HepG2 (cell line): Measurements from ENCODE around the gene RASGRF1. TPM values are rescaled to one million over a fixed set of nuclear protein-coding genes. Genes with fewer than 3 reads are reported as not detected.

Experiments used
- ATAC-seq: fragments of 200-7000 bp; cut with Tn5 transposase; 3 replicates; pipeline ENCODE4 v1.9.1; 2020; ENCODE audit warnings: mild to moderate bottlenecking, moderate library complexity
- BruUV-seq: library from RNA; stranded (reverse); fragments of 400-500 nt; replicated peaks from 2 replicates; lab custom pipeline; 2021; lab: Mats Ljungman, UMichigan
- CTCF ChIA-PET: fragments of 300-600 bp; formaldehyde crosslinking; extraction: SDS; loops from one replicate; lab custom pipeline; 2021; ENCODE audit warnings: low total read pairs, inconsistent platforms, low intra/inter-chr PET ratio; lab: Yijun Ruan, JAX
- POLR2A ChIA-PET: fragments of 350-600 bp; sonication (Branson Sonifier 250); formaldehyde crosslinking; loops from one replicate; lab custom pipeline; 2020; ENCODE audit warnings: antibody characterized with exemption, inconsistent platforms; lab: Yijun Ruan, JAX
- DNase-seq: peaks from one replicate; pipeline ENCODE4 v3.0.0-alpha.2; 2015; ENCODE audit warnings: low spot score
- FAIRE-seq: peaks from 3 replicates; lab custom pipeline; 2011; peaks lifted over from hg19 to GRCh38; lab: Jason Lieb, UNC
- H2AFZ ChIP-seq: one replicate; pipeline ENCODE4 v1.6.1; 2011; ENCODE audit warnings: low read length, inconsistent platforms
- H3K27ac ChIP-seq: fragments of 300-600 bp; 3 replicates; pipeline ENCODE4 v1.8.0; 2011; ENCODE audit warnings: mixed run types, mild to moderate bottlenecking, mixed read lengths, low read length, inconsistent platforms; ENCODE audit not compliant: insufficient read depth; ENCODE audit errors: extremely low read length
- H3K27me3 ChIP-seq, 2 experiments: fragments of 200-600 bp in 1 of 2; 2 replicates in 1 of 2; 3 replicates in 1 of 2; pipeline versions ENCODE4 v1.6.0 to v1.8.0; 2011; ENCODE audit warnings: low read length in 2 of 2, mild to moderate bottlenecking in 2 of 2, moderate library complexity in 2 of 2, inconsistent platforms in 1 of 2; ENCODE audit not compliant: insufficient read depth in 2 of 2, control insufficient read depth in 1 of 2
- H3K36me3 ChIP-seq, 2 experiments: fragments of 200-600 bp in 1 of 2; replicated peaks in 1 of 2; 2 replicates in 1 of 2; 3 replicates in 1 of 2; pipeline versions ENCODE4 v1.5.1 to v1.8.0; 2011; ENCODE audit warnings: low read length in 2 of 2, inconsistent platforms in 1 of 2; ENCODE audit not compliant: insufficient read depth in 2 of 2, control insufficient read depth in 1 of 2
- H3K4me1 ChIP-seq: 2 replicates; pipeline ENCODE4 v1.5.1; 2012; ENCODE audit warnings: low read length, inconsistent platforms; ENCODE audit not compliant: insufficient read depth
- H3K4me2 ChIP-seq: 2 replicates; pipeline ENCODE4 v1.6.0; 2011; ENCODE audit warnings: low read depth, low read length, inconsistent platforms
- H3K4me3 ChIP-seq, 3 experiments: fragments of 200-600 bp in 1 of 3; sonication (generic), shearing (Covaris generic) in 1 of 3; replicated peaks in 1 of 3; 2 replicates each; pipeline ENCODE4 v1.5.1; 2011 to 2016; ENCODE audit warnings: low read length in 3 of 3, inconsistent platforms in 2 of 3, low read depth in 2 of 3, mild to moderate bottlenecking in 2 of 3, control low read depth in 1 of 3, mixed read lengths in 1 of 3; ENCODE audit not compliant: insufficient read depth in 1 of 3
- H3K79me2 ChIP-seq: one replicate; pipeline ENCODE4 v1.6.1; 2011; ENCODE audit warnings: low read length, inconsistent platforms; ENCODE audit not compliant: insufficient read depth
- H3K9ac ChIP-seq: 2 replicates; pipeline ENCODE4 v1.6.0; 2011; ENCODE audit warnings: mild to moderate bottlenecking, low read depth, low read length, inconsistent platforms; ENCODE audit not compliant: insufficient read depth
- H3K9me3 ChIP-seq: 2 replicates; pipeline ENCODE4 v1.5.1; 2012; ENCODE audit warnings: mild to moderate bottlenecking, low read length
- H4K20me1 ChIP-seq: 2 replicates; pipeline ENCODE4 v1.6.0; 2011; ENCODE audit warnings: inconsistent platforms, mild to moderate bottlenecking, low read length, moderate library complexity; ENCODE audit not compliant: insufficient read depth
- HOXA3 ChIP-seq: sonication (generic); formaldehyde crosslinking; IDR thresholded peaks from 2 replicates; pipeline ENCODE4 v1.5.0; 2020; ENCODE audit warnings: missing genetic modification reagents
- MAZ ChIP-seq, 2 experiments: sonication (generic) in 1 of 2; formaldehyde crosslinking in 1 of 2; IDR thresholded peaks; 2 replicates each; pipeline versions ENCODE4 v1.5.0 to v1.6.1; 2012 to 2020; ENCODE audit warnings: low read depth in 2 of 2, mild to moderate bottlenecking in 2 of 2, borderline replicate concordance in 1 of 2, improper control_type of control experiment in 1 of 2, low read length in 1 of 2, missing genetic modification reagents in 1 of 2, moderate library complexity in 1 of 2
- PHB2 ChIP-seq: fragments of 450-650 bp; IDR thresholded peaks from 2 replicates; pipeline ENCODE4 v1.6.1; 2018; ENCODE audit not compliant: partially characterized antibody
- PHF21A ChIP-seq: sonication (generic); formaldehyde crosslinking; IDR thresholded peaks from 2 replicates; pipeline ENCODE4 v1.5.0; 2020; ENCODE audit warnings: mild to moderate bottlenecking, missing genetic modification reagents
- POLR2A ChIP-seq, 2 experiments: IDR thresholded peaks; 2 replicates each; pipeline ENCODE4 v1.6.1; 2011; ENCODE audit warnings: low read depth in 2 of 2, low read length in 2 of 2, mild to moderate bottlenecking in 1 of 2, moderate library complexity in 1 of 2; ENCODE audit not compliant: insufficient read depth in 1 of 2
- SMYD3 ChIP-seq: sonication (generic); formaldehyde crosslinking; IDR thresholded peaks from 2 replicates; pipeline ENCODE4 v1.8.1; 2023; ENCODE audit warnings: mild to moderate bottlenecking, missing genetic modification reagents
- SOX5 ChIP-seq: IDR thresholded peaks from 2 replicates; pipeline ENCODE4 v1.6.1; 2016; ENCODE audit warnings: borderline replicate concordance
- SP5 ChIP-seq: IDR thresholded peaks from 2 replicates; pipeline ENCODE4 v1.6.1; 2016; ENCODE audit warnings: low read depth, borderline replicate concordance
- TAF1 ChIP-seq: sonication (generic); formaldehyde crosslinking; IDR thresholded peaks from 2 replicates; pipeline ENCODE4 v1.4.0; 2020; ENCODE audit warnings: missing genetic modification reagents
- YY1 ChIP-seq: IDR thresholded peaks from 2 replicates; pipeline ENCODE4 v1.6.1; 2011; ENCODE audit warnings: low read length, low read depth, moderate library complexity, mild to moderate bottlenecking; ENCODE audit not compliant: insufficient read depth, insufficient replicate concordance
- ZBTB4 ChIP-seq: sonication (generic); formaldehyde crosslinking; IDR thresholded peaks from 2 replicates; pipeline ENCODE4 v1.4.0; 2020; ENCODE audit warnings: missing genetic modification reagents, mild to moderate bottlenecking, borderline replicate concordance
- ZFX ChIP-seq: sonication (generic); formaldehyde crosslinking; IDR thresholded peaks from 2 replicates; pipeline ENCODE4 v1.4.0; 2020; ENCODE audit warnings: mild to moderate bottlenecking, low read depth, missing genetic modification reagents, moderate library complexity
- ZKSCAN8 ChIP-seq: IDR thresholded peaks from 2 replicates; pipeline ENCODE4 v1.6.1; 2016; ENCODE audit warnings: borderline replicate concordance, missing genetic modification reagents, missing compliant biosample characterization
- ZMAT3 ChIP-seq: sonication (generic); formaldehyde crosslinking; conservative IDR thresholded peaks from 2 replicates; pipeline ENCODE4 v1.7.0; 2021; ENCODE audit warnings: missing genetic modification reagents
- ZNF484 ChIP-seq: sonication (generic); formaldehyde crosslinking; IDR thresholded peaks from 2 replicates; pipeline ENCODE4 v1.5.1; 2020; ENCODE audit warnings: mild to moderate bottlenecking, low read depth, missing genetic modification reagents, borderline replicate concordance
- ZNF790 ChIP-seq: sonication (generic); formaldehyde crosslinking; IDR thresholded peaks from 2 replicates; pipeline ENCODE4 v1.8.0; 2022; ENCODE audit warnings: missing genetic modification reagents, mild to moderate bottlenecking, borderline replicate concordance
- WGBS: methylation state at CpG from one replicate; pipeline ENCODE4 v1.1.6; 2017; ENCODE audit warnings: low lambda C conversion rate; 5-methylcytosine and 5-hydroxymethylcytosine counted together
- in situ Hi-C: cut with HindIII; loops from 2 replicates; pipeline ENCODE4 v1.10.0; 2017; ENCODE audit warnings: low pct_unique_long_range_greater_than_20kb; ENCODE audit not compliant: extremely low pct_ligation_motif_present
- intact Hi-C: fragments of 100-400 bp; cut with micrococcal nuclease; formaldehyde crosslinking; loops from one replicate; pipeline ENCODE4 v1.10.0; 2022; ENCODE audit not compliant: unreplicated experiment
- polyA plus RNA-seq, 8 experiments: library from polyadenylated mRNA; depleted of rRNA in 3 of 8; stranded (reverse) in 7 of 8; unstranded in 1 of 8; fragments of >200 nt; fragmentation: Illumina TruSeq in 4 of 8; extraction: Trizol in 4 of 8; gene quantifications; 2 replicates each; pipeline versions ENCODE4 v1.2.1 to v1.2.3, GENCODE V29; 2011 to 2016; ENCODE audit warnings: low read depth in 4 of 8, missing spikeins in 1 of 8, mixed read lengths in 1 of 8; ENCODE audit not compliant: insufficient read depth in 1 of 8
- total RNA-seq, 5 experiments: library from RNA; depleted of rRNA; stranded (reverse); fragments of >200 nt; fragmentation: Illumina TruSeq; extraction: Trizol; gene quantifications; 2 replicates each; pipeline ENCODE4 v1.2.3, GENCODE V29; 2016; ENCODE audit warnings: low read depth in 1 of 5
- TF ChIP-seq, protein P1 (sequence below): sonication (generic); formaldehyde crosslinking; IDR thresholded peaks from 2 replicates; pipeline ENCODE4 v1.8.1; 2023; ENCODE audit warnings: mild to moderate bottlenecking, missing genetic modification reagents

The RASGRF1 gene
- total and polyA plus RNA-seq, 2 of the 13 experiments (the other 11 are each of a cell fraction or from before 2014, with no cell fraction given) = 0.55 to 3.0 TPM

- peaks cover 27% of the 10 kb centered on the region for H3K79me2 ChIP-seq
- DNase-seq (peak; percentile 84), FAIRE-seq (no peak), ATAC-seq (peak; percentile 87)
- H3K27ac ChIP-seq = peak within 1 kb of the TSS; percentile 77
- peak within 1 kb of the TSS; percentile 87 for H3K9ac ChIP-seq
- in situ Hi-C loops (loop anchor here (5.0 kb wide), 1 partner anchor 62 kb away; no protein-coding TSS in a partner anchor), intact Hi-C loops (loop anchor here (10.0 kb wide), 1 partner anchor 50 kb away; no protein-coding TSS in a partner anchor)
- H3K27me3 ChIP-seq = no peaks in the 10 kb centered on the region; a peak in 2 of 5 replicates
- peak within 1 kb of the TSS; percentile 75 to 93 (median 92) for H3K4me3 ChIP-seq
- H4K20me1 ChIP-seq = no peaks in the 10 kb centered on the region
- peak within 1 kb of the TSS; percentile 96 for H3K4me2 ChIP-seq
- 6% methylated on average over 4 of the region's 71 CpGs for WGBS
- no peaks in the 10 kb centered on the region for H3K36me3 ChIP-seq
- no TSS peak for BruUV-seq
- H3K4me1 ChIP-seq = peaks cover 61% of the 10 kb centered on the region
- H3K9me3 ChIP-seq = no peaks in the 10 kb centered on the region
- POLR2A ChIA-PET = interaction anchor here (0.6 to 2.6 kb wide), 12 partner anchors 8 to 82 kb away, joined by 3 to 20 read pairs (median 5); no protein-coding TSS in a partner anchor
- CTCF ChIA-PET = no interaction called here
- H2AFZ ChIP-seq = no peak within 1 kb of the TSS
- TF ChIP-seq ZNF484 (CRISPR knock-in tag) (no peak), POLR2A (IDR thresholded peaks at IDR 0.05; ENCODE audit: insufficient read depth in 1 of 2, low read depth in 2 of 2, low read length in 2 of 2) (peak; percentile 42 to 90; a peak in 3 of 4 replicates), PHF21A (CRISPR knock-in tag) (peak; percentile 23; the same call in 1 of the 2 replicates), YY1 (peak; percentile 56), ZFX (CRISPR knock-in tag) (peak; percentile 97), SMYD3 (no peak), SP5 (CRISPR knock-in tag) (peak; percentile 48; the same call in 1 of the 2 replicates), MAZ (IDR thresholded peaks at IDR 0.05; ENCODE audit: borderline replicate concordance, low read depth, low read length) (no peak), MAZ (CRISPR knock-in tag; IDR thresholded peaks at IDR 0.05; ENCODE audit: low read depth) (peak; percentile 91), ZNF790 (CRISPR knock-in tag) (no peak), PHB2 (no peak), ZKSCAN8 (CRISPR knock-in tag) (no peak), ZMAT3 (CRISPR knock-in tag) (0 out of 2 replicates have a peak, but pooled peaks have one; percentile 57), ZBTB4 (peak; percentile 77; the same call in 1 of the 2 replicates), HOXA3 (CRISPR knock-in tag) (peak; percentile 74), TAF1 (CRISPR knock-in tag) (peak; percentile 90), SOX5 (CRISPR knock-in tag) (0 out of 2 replicates have a peak, but pooled peaks have one; percentile 33)
- TF ChIP-seq, protein P1, sequence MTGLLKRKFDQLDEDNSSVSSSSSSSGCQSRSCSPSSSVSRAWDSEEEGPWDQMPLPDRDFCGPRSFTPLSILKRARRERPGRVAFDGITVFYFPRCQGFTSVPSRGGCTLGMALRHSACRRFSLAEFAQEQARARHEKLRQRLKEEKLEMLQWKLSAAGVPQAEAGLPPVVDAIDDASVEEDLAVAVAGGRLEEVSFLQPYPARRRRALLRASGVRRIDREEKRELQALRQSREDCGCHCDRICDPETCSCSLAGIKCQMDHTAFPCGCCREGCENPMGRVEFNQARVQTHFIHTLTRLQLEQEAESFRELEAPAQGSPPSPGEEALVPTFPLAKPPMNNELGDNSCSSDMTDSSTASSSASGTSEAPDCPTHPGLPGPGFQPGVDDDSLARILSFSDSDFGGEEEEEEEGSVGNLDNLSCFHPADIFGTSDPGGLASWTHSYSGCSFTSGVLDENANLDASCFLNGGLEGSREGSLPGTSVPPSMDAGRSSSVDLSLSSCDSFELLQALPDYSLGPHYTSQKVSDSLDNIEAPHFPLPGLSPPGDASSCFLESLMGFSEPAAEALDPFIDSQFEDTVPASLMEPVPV (CRISPR knock-in tag) = peak; percentile 65
These were observed 145.7 kb downstream of the RASGRF1 start, which contains the start of gene CTSH for GRCh38 chr15:78944669-78945407. Gene CTSH, minus strand, starts transcription at chr15:78945046. Its CDS starts 65 bp downstream, at chr15:78944981.
